Aorta (tissue), 5 donors: ENCODE measurements around the gene PRDX2. TPM values are rescaled to one million over a fixed set of nuclear protein-coding genes. Genes with fewer than 3 reads are reported as not detected.
A peak's percentile ranks its signal among the peaks of the same experiment; 100 is the strongest.

ENCODE experiments used
- ATAC-seq: fragments of 200-7000 bp; cut with Tn5 transposase; one replicate; pipeline ENCODE4 v1.9.1; 2022; ENCODE audit warnings: moderate library complexity; ENCODE audit not compliant: low FRiP score
- DNase-seq, 2 donors: peaks; one replicate each; pipeline ENCODE4 v3.0.0-alpha.2; 2020
- H3K27ac ChIP-seq, 2 donors: one replicate each; pipeline ENCODE4 v1.5.1; 2013; ENCODE audit warnings: low read length in 2 of 2, mild to moderate bottlenecking in 2 of 2, moderate library complexity in 2 of 2, control low read depth in 1 of 2, inconsistent platforms in 1 of 2, low read depth in 1 of 2
- H3K27me3 ChIP-seq, 2 donors: one replicate each; pipeline ENCODE4 v1.6.1; 2013; ENCODE audit warnings: control low read depth in 1 of 2, low read length in 1 of 2, mild to moderate bottlenecking in 1 of 2, moderate library complexity in 1 of 2; ENCODE audit not compliant: insufficient read depth in 2 of 2, control insufficient read depth in 1 of 2
- H3K36me3 ChIP-seq, 2 donors: one replicate each; pipeline ENCODE4 v1.6.1; 2013; ENCODE audit warnings: control low read depth in 1 of 2, low read length in 1 of 2, mild to moderate bottlenecking in 1 of 2; ENCODE audit not compliant: insufficient read depth in 2 of 2, control insufficient read depth in 1 of 2
- H3K4me1 ChIP-seq, 2 donors: one replicate each; pipeline ENCODE4 v1.6.1; 2013; ENCODE audit warnings: low read length in 2 of 2, control low read depth in 1 of 2, mild to moderate bottlenecking in 1 of 2, moderate library complexity in 1 of 2; ENCODE audit not compliant: insufficient read depth in 2 of 2, control insufficient read depth in 1 of 2
- H3K4me3 ChIP-seq, 2 donors: one replicate each; pipeline ENCODE4 v1.5.1; 2013; ENCODE audit warnings: low read length in 2 of 2, control low read depth in 1 of 2, mild to moderate bottlenecking in 1 of 2
- H3K9me3 ChIP-seq: one replicate; pipeline ENCODE4 v1.6.1; 2013; ENCODE audit warnings: mild to moderate bottlenecking, low read length; ENCODE audit not compliant: control insufficient read depth
- WGBS, 2 donors: extraction: QIAGEN DNeasy Blood & Tissue Kit; methylation state at CpG; one replicate each; pipeline ENCODE4 v1.1.7; 2013; 5-methylcytosine and 5-hydroxymethylcytosine counted together
- intact Hi-C, 2 donors: fragments of 100-400 bp; cut with DNase I; formaldehyde crosslinking; loops; one replicate each; pipeline versions ENCODE4 v1.14.2 to v1.15.0; 2022
- polyA plus RNA-seq, 2 donors: library from polyadenylated mRNA; stranded (reverse); fragments of 200-250 nt; gene quantifications; one replicate each; pipeline ENCODE4 v1.2.3, GENCODE V29; 2013
- total RNA-seq, 2 donors: library from RNA; stranded (reverse); fragmentation: NEBNext Ultra II Directional; extraction: Animal tissue kit (Norgen Biotek cat#: 25700); gene quantifications; one replicate each; pipeline ENCODE4 v1.2.1, GENCODE V29; 2021
- donor health status: healthy with polysubstance abuse.
- donor health status: Bipolar disorder and iron deficiency.
- donor health status: DM: no; HTN: no; CAD: no.
- donor health status: DM: no; HTN: no; CAD: no.
- donor health status: DM: yes; HTN: yes; CAD: no.

The PRDX2 gene
- total and polyA plus RNA-seq, 4 donors, result 90.5 to 202 (median 135) TPM

- intact Hi-C loops, result loop anchor here (5.0 to 10.0 kb wide), 3 partner anchors 35 to 1048 kb away; partner anchors contain the start of gene TNPO2 (in 1 of the 2)
- no peak for ATAC-seq
- WGBS, 2 donors, result 90 to 93% methylated on average over 6 of the region's 6 CpGs
- H3K4me3 ChIP-seq, result no peak overlapping the region
- H3K27me3 ChIP-seq, result peaks cover 0 to 2% of the 10 kb centered on the region in 2 donors
- H3K4me1 ChIP-seq, result no peaks in the 10 kb centered on the region
- DNase-seq, result no peak
- no peaks in the 10 kb centered on the region for H3K36me3 ChIP-seq
- H3K27ac ChIP-seq, result no peak overlapping the region
- no peaks in the 10 kb centered on the region for H3K9me3 ChIP-seq
Measured at GRCh38 chr19:12797141-12797587, 4.4 kb downstream of the PRDX2 start.

GRCh38 chr19:12796146-12797071 lies 5.2 kb downstream of the PRDX2 start:
- Histone ChIP-seq H3K36me3 (no peaks in the 10 kb centered on the region), H3K27ac (peak overlapping the region in 1 of 2 donors; percentile 34), H3K9me3 (no peaks in the 10 kb centered on the region), H3K27me3 (peaks cover 0 to 2% of the 10 kb centered on the region in 2 donors), H3K4me1 (no peaks in the 10 kb centered on the region), H3K4me3 (no peak overlapping the region)
- intact Hi-C loops, result loop anchor here (1.0 to 10.0 kb wide), 4 partner anchors 23 to 1048 kb away; partner anchors contain the start of gene TNPO2 (in 1 of the 2)
- peak; percentile 83 to 90 for DNase-seq
- 4 to 6% methylated on average over 18 of the region's 18 CpGs for WGBS, 2 donors
- ATAC-seq, result peak; percentile 55

- 91 to 93% methylated on average over 9 of the region's 9 CpGs for WGBS, 2 donors
- intact Hi-C loops, result loop anchor here (1.0 to 10.0 kb wide), 7 partner anchors 17 to 1258 kb away; partner anchors contain the start of genes CNN1 (in 1 of the 2), IER2 (in 1 of the 2), STX10 (in 1 of the 2) and TNPO2 (in 1 of the 2)
- no peak for DNase-seq
- peaks cover 0 to 4% of the 10 kb centered on the region in 2 donors for H3K27me3 ChIP-seq
- no peak for ATAC-seq
- no peak overlapping the region for H3K4me3 ChIP-seq
- no peaks in the 10 kb centered on the region for H3K4me1 ChIP-seq
- H3K36me3 ChIP-seq, result no peaks in the 10 kb centered on the region
- H3K9me3 ChIP-seq, result no peaks in the 10 kb centered on the region
- H3K27ac ChIP-seq, result no peak overlapping the region
Measured at GRCh38 chr19:12794971-12795381, 6.6 kb downstream of the PRDX2 start.

GRCh38 chr19:12794196-12794941 lies 7.2 kb downstream of the PRDX2 start:
- Histone ChIP-seq H3K27me3 (peaks cover 0 to 4% of the 10 kb centered on the region in 2 donors), H3K9me3 (no peaks in the 10 kb centered on the region), H3K4me1 (no peaks in the 10 kb centered on the region), H3K27ac (peak overlapping the region; percentile 86 to 87), H3K36me3 (no peaks in the 10 kb centered on the region), H3K4me3 (peak overlapping the region in 1 of 2 donors; percentile 37)
- 67 to 69% methylated on average over 7 of the region's 7 CpGs for WGBS, 2 donors
- intact Hi-C loops, result loop anchor here (1.0 to 10.0 kb wide), 4 partner anchors 17 to 1257 kb away; partner anchors contain the start of genes CNN1 (in 1 of the 2), IER2 (in 1 of the 2) and STX10 (in 1 of the 2)
- ATAC-seq (no peak), DNase-seq (no peak)

- ATAC-seq (peak; percentile 62), DNase-seq (peak; percentile 95 to 98)
- Histone ChIP-seq H3K27ac (peak overlapping the region; percentile 86 to 87), H3K4me3 (peak overlapping the region; percentile 70 to 73), H3K27me3 (peaks cover 0 to 4% of the 10 kb centered on the region in 2 donors), H3K4me1 (no peaks in the 10 kb centered on the region), H3K9me3 (no peaks in the 10 kb centered on the region), H3K36me3 (no peaks in the 10 kb centered on the region)
- WGBS, 2 donors, result 0 to 1% methylated on average over 62 to 81 of the region's 81 CpGs
- intact Hi-C loops, result loop anchor here (1.0 to 10.0 kb wide), 4 partner anchors 16 to 1256 kb away; partner anchors contain the start of genes CNN1 (in 1 of the 2), IER2 (in 1 of the 2) and STX10 (in 1 of the 2)
Measured at GRCh38 chr19:12793290-12794195, 8.1 kb downstream of the PRDX2 start.

- Histone ChIP-seq H3K27me3 (peaks cover 0 to 4% of the 10 kb centered on the region in 2 donors), H3K36me3 (no peaks in the 10 kb centered on the region), H3K27ac (peak overlapping the region; percentile 64 to 86), H3K4me3 (peak overlapping the region; percentile 70 to 73), H3K9me3 (no peaks in the 10 kb centered on the region), H3K4me1 (no peaks in the 10 kb centered on the region)
- intact Hi-C loops, result loop anchor here (5.0 to 10.0 kb wide), 3 partner anchors 359 to 1256 kb away; partner anchors contain the start of genes CNN1 (in 1 of the 2), IER2 (in 1 of the 2) and STX10 (in 1 of the 2)
- DNase-seq, result no peak
- 0 to 1% methylated on average over 21 to 22 of the region's 22 CpGs for WGBS, 2 donors
- no peak for ATAC-seq
Measured at GRCh38 chr19:12792853-12793289, 8.7 kb downstream of the PRDX2 start.

GRCh38 chr19:12792051-12792852 lies 9.3 kb downstream of the PRDX2 start:
- Histone ChIP-seq H3K27me3 (peaks cover 0 to 4% of the 10 kb centered on the region in 2 donors), H3K4me1 (no peaks in the 10 kb centered on the region), H3K27ac (peak overlapping the region; percentile 70 to 86), H3K36me3 (no peaks in the 10 kb centered on the region), H3K9me3 (no peaks in the 10 kb centered on the region), H3K4me3 (peak overlapping the region; percentile 70 to 73)
- DNase-seq (peak; percentile 84 to 88), ATAC-seq (no peak)
- WGBS, 2 donors, result 0% methylated on average over 70 to 84 of the region's 84 CpGs
- intact Hi-C loops, result loop anchor here (5.0 to 10.0 kb wide), 3 partner anchors 360 to 1255 kb away; partner anchors contain the start of genes CNN1 (in 1 of the 2), IER2 (in 1 of the 2) and STX10 (in 1 of the 2)
